Activated gamma-delta T cell (primary cell): ENCODE results near the gene RALGAPA1.
"Not testable (repeated sequence)": the region's sequence is repeated elsewhere in the genome, so short reads cannot be mapped to it uniquely, and the experiment has no call there.

Experiments
- DNase-seq: peaks from one replicate; lab custom pipeline; 2025; lab: John Stamatoyannopoulos, UW

The RALGAPA1 gene

DNA sequence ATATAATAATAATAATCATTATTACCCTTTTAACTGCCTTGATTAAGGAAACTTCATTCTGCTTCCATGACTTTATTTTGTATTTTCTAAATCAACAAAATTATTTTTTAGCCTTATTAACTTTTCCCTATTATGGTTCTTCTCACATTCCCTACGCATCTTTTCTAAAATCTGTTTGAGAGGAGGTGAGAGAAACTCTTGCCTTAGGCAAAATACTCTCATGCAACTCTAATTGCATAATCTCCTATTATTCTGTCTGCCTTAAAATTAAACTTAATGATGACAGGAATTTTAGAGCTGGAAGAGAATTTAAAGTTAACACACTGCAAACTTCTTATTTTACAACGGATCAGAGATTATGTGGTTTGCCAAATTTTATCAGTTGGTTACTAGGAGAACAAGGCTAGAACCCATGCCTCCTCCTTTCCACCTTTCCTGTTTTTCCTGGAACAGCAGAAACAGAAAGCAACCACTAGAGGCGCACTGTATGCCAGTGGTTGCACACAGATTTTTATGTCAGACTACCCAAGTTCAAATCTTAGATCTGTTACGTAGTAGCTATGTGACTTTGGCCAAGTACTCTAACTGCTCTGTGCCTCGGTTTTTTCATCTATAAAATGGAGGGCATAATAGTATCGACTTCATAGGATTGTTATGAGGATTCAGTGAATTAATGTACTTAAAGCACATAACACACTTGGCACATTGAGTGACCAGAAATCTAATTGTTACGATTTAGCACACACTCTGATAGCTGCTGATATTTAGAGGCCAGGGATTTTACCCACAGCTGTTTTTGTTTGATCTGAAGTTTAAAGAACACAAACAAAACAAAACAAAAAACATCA, 12.7 kb upstream of the RALGAPA1 start:
- DNase-seq = no peak

DNA sequence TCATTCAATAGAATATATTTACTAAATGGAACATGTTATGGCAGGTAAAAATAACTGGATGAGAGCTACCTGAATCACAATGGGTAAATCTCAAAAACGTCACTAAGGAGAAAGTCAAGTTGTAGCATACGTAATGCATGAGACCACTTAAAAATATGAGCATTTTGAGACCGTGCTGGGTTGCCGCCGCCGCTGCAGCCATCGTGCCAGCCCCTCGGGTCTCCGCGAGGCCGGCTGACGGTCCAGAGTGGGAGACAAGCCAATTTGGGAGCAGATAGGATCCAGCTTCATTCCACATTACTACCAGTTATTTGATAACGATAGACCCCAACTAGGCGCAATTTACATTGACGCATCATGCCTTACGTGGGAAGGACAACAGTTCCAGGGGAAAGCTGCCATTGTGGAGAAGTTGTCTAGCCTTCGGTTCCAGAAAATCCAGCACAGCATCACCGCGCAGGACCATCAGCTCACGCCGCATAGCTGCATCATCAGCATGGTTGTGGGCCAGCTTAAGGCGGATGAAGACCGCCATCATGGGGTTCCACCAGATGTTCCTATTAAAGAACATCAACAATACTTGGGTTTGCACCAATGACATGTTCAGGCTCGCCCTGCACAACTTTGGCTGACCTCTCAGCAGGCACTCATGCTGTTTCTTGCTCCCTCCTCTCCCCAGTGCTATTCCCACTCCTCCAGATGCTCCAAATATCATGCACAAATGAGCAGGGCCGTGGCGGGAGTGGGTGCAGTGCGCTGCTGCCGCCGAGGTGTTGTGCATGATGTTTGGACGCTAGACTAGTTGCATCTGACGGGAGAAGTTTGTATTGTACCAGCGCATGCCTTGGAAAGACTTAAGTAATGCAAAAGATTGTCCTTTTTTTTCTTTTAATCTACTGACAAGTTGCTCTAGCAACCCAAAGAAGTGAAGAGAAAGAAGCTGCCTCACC, 10.8 kb upstream of the RALGAPA1 start:
- DNase-seq = no peak

GRCh38 chr14:35818346-35819115, 9.4 kb upstream of the RALGAPA1 start:
- DNase-seq = no peak

GRCh38 chr14:35814371-35815005, 5.4 kb upstream of the RALGAPA1 start:
- DNase-seq = no peak

DNA sequence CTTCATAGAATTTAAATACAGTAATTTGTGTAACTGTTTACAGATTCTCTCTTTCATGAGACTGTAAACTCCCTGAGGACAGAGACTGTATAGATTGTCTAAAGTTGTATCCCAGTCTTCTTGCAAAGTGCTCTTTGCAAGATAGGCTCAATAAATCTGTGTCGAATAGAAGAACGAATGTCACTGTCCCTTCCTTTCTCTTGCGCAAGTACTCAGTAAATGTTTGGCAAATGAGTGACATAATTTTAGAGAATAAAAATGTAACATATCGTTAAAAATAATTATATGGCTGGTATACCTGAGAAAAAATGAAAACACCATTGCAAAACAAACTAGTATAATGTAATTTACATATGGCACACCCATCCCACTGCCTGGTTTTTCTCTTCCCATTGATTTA, 1.9 kb upstream of the RALGAPA1 start:
- DNase-seq = no peak

GRCh38 chr14:35809597-35809996, 502 bp upstream of the RALGAPA1 start:
- DNase-seq = no peak

- no peak for DNase-seq
Observed at GRCh38 chr14:35808076-35808637, 938 bp downstream of the RALGAPA1 start.

DNA sequence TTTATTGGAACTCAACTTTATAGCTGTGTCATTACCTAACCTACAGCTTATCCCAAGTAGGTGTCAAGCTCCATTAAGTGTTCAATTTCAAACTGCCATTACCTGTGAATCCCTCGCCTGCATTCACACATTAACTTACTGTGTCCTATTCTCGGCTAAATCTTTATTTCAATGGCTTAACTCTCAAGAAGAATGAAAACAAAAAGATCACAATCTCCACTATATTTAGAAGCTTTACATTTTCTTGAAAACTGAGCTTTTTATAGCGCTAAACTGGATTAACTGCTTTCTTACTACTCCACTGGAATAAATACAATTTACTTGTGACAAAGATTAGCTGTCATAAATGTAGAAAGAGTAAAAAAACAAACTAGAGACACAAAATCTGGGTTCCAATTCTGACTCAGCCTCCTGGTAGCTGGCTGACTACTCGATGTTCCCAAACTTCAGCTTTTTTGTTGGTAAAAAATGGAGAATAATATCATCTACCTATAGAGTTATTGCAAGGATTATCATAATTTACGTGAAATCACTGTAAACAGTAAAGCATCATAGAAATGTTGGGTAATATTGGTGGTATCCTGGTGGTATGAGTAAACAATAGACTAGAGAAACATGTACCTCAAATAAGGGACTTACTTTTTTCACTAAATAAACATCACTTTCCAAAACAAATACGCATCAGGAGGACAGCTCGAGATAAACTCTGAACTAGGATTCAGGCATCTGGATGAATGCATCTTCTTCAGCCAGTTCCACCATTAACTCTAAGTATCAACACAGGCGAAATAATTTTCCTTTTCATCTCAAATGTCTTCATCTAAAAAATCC, 1.7 kb downstream of the RALGAPA1 start:
- DNase-seq = no peak

DNA sequence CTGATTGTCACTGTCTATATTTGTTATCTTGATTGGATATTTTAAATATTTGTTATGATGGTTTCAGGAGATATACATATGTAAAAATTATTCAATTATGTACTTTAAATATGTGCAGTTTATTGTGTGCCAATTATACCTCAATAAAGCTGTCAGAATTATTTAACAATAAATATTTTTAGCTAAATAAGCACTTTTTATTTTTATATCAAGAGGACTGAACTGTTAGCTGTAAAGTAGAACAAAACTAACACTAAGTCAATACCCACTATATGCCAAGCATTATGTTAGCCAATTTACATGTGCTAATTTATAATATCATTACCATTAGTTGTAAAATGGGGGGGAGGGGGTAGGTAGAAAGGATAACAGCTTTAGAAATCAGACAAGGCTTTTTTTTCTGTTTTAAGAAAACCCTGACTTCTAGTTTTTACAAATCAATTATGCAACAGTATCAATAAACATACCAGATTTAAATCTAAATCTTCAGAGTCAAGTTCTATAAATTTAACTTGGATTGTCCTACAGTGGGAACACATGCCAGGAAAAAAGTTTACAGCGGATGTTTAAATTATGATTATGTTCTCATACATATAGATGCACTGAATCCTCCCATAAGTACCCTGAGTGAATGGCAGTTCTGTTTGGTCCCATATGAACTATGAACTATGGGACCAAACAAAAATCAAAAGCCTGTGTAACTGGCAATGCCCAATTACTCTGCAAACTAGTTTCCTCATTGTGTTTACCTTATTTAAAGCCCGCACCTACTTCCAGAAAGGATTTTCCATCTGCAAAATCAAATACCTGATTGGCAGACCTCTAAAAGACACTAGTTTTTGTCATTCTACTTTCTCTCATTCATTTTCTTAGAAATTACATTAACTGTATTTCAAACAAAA, 2.8 kb downstream of the RALGAPA1 start:
- no peak for DNase-seq

DNA sequence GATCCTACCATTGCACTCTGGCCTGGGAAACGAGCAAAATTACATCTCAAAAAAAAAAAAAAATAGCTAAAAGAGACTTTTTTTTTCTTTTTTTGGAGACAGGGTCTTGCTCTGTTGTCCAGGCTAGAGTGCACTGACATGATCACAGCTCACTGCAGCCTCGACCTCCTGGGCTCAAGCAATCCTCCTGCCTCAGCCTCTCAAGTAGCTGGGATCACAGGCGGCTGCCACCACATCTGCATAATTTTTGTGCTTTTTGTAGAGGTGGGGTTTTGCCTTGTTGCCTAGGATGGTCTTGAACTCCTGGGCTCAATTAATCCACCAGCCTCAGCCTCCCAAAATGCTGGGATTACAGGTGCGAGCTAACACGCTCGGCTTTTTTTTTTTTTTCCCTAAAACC, 11.3 kb downstream of the RALGAPA1 start:
- no peak for DNase-seq

- no peak for DNase-seq
Observed at GRCh38 chr14:35789651-35790050, 19.4 kb downstream of the RALGAPA1 start.

GRCh38 chr14:35786856-35787255, 22.2 kb downstream of the RALGAPA1 start:
- DNase-seq = no peak

- DNase-seq = no peak
Observed at GRCh38 chr14:35783699-35784098, 25.4 kb downstream of the RALGAPA1 start.

- no peak for DNase-seq
Observed at GRCh38 chr14:35779368-35779767, 29.7 kb downstream of the RALGAPA1 start.

GRCh38 chr14:35777550-35777949, 31.5 kb downstream of the RALGAPA1 start:
- DNase-seq = not testable (repeated sequence)

DNA sequence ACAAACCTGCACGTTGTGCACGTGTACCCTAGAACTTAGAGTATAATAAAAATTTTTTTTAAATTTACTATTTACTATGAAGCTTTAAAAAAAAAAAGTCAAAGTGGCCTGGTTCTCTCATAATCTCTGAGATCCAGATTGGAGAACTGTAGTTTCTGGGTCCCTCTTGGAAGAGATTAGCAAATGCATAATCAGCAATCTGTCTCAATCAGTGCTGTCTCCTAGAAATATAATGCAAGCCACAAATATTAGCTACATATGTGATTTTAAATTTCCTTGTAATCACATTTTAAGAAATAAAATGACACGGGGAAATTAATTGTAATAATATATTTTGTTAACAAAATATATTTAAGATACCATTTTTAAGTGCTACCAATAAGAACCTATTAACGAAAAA, 32.3 kb downstream of the RALGAPA1 start:
- DNase-seq = no peak

GRCh38 chr14:35776085-35776484, 33.0 kb downstream of the RALGAPA1 start:
- not testable (repeated sequence) for DNase-seq

- DNase-seq = no peak
Observed at GRCh38 chr14:35766700-35767082, 42.4 kb downstream of the RALGAPA1 start.

GRCh38 chr14:35766036-35766699, 42.9 kb downstream of the RALGAPA1 start:
- no peak for DNase-seq
